ENCODE measurements around the gene FAN1.

- TF ChIP-seq, protein P1, sequence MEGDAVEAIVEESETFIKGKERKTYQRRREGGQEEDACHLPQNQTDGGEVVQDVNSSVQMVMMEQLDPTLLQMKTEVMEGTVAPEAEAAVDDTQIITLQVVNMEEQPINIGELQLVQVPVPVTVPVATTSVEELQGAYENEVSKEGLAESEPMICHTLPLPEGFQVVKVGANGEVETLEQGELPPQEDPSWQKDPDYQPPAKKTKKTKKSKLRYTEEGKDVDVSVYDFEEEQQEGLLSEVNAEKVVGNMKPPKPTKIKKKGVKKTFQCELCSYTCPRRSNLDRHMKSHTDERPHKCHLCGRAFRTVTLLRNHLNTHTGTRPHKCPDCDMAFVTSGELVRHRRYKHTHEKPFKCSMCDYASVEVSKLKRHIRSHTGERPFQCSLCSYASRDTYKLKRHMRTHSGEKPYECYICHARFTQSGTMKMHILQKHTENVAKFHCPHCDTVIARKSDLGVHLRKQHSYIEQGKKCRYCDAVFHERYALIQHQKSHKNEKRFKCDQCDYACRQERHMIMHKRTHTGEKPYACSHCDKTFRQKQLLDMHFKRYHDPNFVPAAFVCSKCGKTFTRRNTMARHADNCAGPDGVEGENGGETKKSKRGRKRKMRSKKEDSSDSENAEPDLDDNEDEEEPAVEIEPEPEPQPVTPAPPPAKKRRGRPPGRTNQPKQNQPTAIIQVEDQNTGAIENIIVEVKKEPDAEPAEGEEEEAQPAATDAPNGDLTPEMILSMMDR (IDR thresholded peaks at IDR 0.05): no peak
- TF ChIP-seq EZH2 (IDR thresholded peaks at IDR 0.05; ENCODE audit: borderline replicate concordance, insufficient read depth, low read depth, low read length, poor library complexity, severe bottlenecking): no peak
Measured at GRCh38 chr15:30984542-30984941, 80.8 kb downstream of the FAN1 start.

Measured in B cell (primary cell).